KMS-11 (cell line): ENCODE results near the gene PRICKLE2.

ENCODE experiments used
- H2AFZ ChIP-seq: fragments of 200-600 bp; sonication (generic); 2 replicates; pipeline ENCODE4 v1.6.1; 2016; ENCODE audit warnings: antibody characterized with exemption, mixed run types, low read depth
- H3K27ac ChIP-seq: fragments of 200-600 bp; sonication (generic); 2 replicates; pipeline ENCODE4 v1.6.1; 2016; ENCODE audit warnings: mild to moderate bottlenecking, mixed run types
- H3K27me3 ChIP-seq: fragments of 200-600 bp; sonication (generic); 2 replicates; pipeline ENCODE4 v1.6.1; 2017; ENCODE audit warnings: mild to moderate bottlenecking, low read depth, mixed run types, moderate library complexity; ENCODE audit not compliant: insufficient read depth
- H3K36me3 ChIP-seq: fragments of 200-600 bp; sonication (generic); 2 replicates; pipeline ENCODE4 v1.6.1; 2017; ENCODE audit warnings: mild to moderate bottlenecking, mixed run types; ENCODE audit not compliant: insufficient read depth
- H3K4me1 ChIP-seq: fragments of 200-600 bp; sonication (generic); 2 replicates; pipeline ENCODE4 v1.6.1; 2016; ENCODE audit warnings: mild to moderate bottlenecking, low read depth, mixed run types; ENCODE audit not compliant: poor library complexity, severe bottlenecking
- H3K4me2 ChIP-seq: fragments of 200-600 bp; sonication (generic); 2 replicates; pipeline ENCODE4 v1.7.0; 2016; ENCODE audit warnings: mild to moderate bottlenecking, mixed run types
- H3K4me3 ChIP-seq: fragments of 200-600 bp; sonication (generic); IDR thresholded peaks from 2 replicates; pipeline ENCODE4 v1.6.1; 2017; ENCODE audit warnings: low read depth, low read length, mixed read lengths; ENCODE audit not compliant: insufficient read depth
- H3K79me2 ChIP-seq: fragments of 200-600 bp; sonication (generic); 2 replicates; pipeline ENCODE4 v1.6.1; 2016; ENCODE audit warnings: low read depth, mixed run types; ENCODE audit not compliant: insufficient read depth
- H3K9ac ChIP-seq: fragments of 200-600 bp; sonication (generic); 2 replicates; pipeline ENCODE4 v1.6.1; 2016; ENCODE audit warnings: mild to moderate bottlenecking, mixed run types
- H4K20me1 ChIP-seq: fragments of 200-600 bp; sonication (generic); 2 replicates; pipeline ENCODE4 v1.6.1; 2016; ENCODE audit warnings: mild to moderate bottlenecking, mixed run types; ENCODE audit not compliant: insufficient read depth
- TF ChIP-seq, protein P1 (sequence below): fragments of 200-600 bp; sonication (generic); conservative IDR thresholded peaks from 2 replicates; pipeline ENCODE4 v1.6.1; 2017; ENCODE audit warnings: low read depth, mild to moderate bottlenecking, antibody characterized with exemption, low read length, moderate library complexity, mixed read lengths

PRICKLE2 gene

DNA sequence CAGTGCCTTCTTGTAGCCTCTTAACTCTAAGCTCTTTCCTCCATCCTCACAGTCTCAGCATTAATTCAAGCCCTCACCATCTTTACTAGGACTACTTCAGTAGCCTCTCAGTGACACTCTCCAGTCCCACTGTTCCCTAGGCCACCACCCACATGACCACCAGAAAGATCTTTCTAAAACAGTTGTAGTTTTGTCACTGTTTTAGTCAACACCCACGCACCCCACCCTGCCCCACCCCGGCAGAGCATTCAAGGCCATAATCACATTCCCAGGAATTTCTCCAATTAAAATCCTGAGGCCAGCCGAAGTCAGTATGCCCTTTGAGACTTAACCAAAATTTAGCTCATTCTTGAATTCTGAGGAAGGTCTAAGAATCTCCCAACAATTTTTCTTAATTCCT is 170.8 kb downstream of the PRICKLE2 start:
- H3K4me2 ChIP-seq = no peak overlapping the region
- H3K4me1 ChIP-seq = no peaks in the 10 kb centered on the region
- H4K20me1 ChIP-seq = no peaks in the 10 kb centered on the region
- H3K79me2 ChIP-seq = no peaks in the 10 kb centered on the region
- H3K27me3 ChIP-seq = no peaks in the 10 kb centered on the region
- no peaks in the 10 kb centered on the region for H3K36me3 ChIP-seq
- H3K9ac ChIP-seq = no peak overlapping the region
- no peak overlapping the region for H2AFZ ChIP-seq
- no peak overlapping the region for H3K27ac ChIP-seq
- no peak overlapping the region for H3K4me3 ChIP-seq
- TF ChIP-seq, protein P1, sequence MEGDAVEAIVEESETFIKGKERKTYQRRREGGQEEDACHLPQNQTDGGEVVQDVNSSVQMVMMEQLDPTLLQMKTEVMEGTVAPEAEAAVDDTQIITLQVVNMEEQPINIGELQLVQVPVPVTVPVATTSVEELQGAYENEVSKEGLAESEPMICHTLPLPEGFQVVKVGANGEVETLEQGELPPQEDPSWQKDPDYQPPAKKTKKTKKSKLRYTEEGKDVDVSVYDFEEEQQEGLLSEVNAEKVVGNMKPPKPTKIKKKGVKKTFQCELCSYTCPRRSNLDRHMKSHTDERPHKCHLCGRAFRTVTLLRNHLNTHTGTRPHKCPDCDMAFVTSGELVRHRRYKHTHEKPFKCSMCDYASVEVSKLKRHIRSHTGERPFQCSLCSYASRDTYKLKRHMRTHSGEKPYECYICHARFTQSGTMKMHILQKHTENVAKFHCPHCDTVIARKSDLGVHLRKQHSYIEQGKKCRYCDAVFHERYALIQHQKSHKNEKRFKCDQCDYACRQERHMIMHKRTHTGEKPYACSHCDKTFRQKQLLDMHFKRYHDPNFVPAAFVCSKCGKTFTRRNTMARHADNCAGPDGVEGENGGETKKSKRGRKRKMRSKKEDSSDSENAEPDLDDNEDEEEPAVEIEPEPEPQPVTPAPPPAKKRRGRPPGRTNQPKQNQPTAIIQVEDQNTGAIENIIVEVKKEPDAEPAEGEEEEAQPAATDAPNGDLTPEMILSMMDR = no peak

DNA sequence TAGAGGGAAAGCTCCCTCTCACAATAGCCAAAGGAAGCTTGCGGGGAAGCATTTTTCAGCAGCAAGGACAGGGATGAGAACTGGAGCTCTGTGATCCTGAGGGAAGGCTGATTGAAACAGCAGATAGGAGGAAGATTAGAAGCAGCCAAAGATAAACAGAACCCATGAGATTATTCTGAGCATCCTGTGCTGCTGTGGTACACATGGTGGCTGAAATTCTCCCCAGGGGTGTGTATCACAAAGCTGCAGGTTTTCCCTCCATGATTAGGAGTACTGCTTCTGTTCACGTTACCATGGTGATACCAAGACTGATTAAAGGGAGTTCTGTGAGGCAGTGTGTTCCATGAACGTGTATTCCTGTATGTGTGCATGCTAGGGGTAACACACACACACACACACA is 171.7 kb downstream of the PRICKLE2 start:
- TF ChIP-seq, protein P1 = no peak
- no peak overlapping the region for H3K9ac ChIP-seq
- H3K4me3 ChIP-seq = no peak overlapping the region
- H3K27ac ChIP-seq = no peak overlapping the region
- H3K4me2 ChIP-seq = no peak overlapping the region
- H3K36me3 ChIP-seq = no peaks in the 10 kb centered on the region
- no peak overlapping the region for H2AFZ ChIP-seq
- no peaks in the 10 kb centered on the region for H4K20me1 ChIP-seq
- no peaks in the 10 kb centered on the region for H3K79me2 ChIP-seq
- no peaks in the 10 kb centered on the region for H3K4me1 ChIP-seq
- H3K27me3 ChIP-seq = no peaks in the 10 kb centered on the region

DNA sequence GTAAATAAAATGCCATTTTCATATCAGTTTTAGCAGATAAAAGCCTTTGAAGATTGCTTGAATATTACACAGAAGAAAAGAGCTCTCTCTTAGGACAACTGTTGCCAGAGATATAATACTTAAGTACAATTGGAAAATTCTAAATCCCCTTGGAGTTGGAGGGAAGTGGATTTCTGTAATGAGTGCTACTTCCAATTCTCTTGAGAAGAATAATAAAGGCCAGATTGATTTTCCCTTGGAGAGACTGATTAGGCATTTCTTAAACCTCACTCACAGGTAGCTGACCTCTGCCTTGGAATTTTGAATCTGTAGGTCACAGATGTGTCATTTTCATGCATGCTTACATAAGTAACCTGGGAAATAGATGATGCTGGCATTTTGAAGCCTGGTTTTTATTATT is 172.1 kb downstream of the PRICKLE2 start:
- Histone ChIP-seq H4K20me1 (no peaks in the 10 kb centered on the region), H3K4me3 (no peak overlapping the region), H2AFZ (no peak overlapping the region), H3K9ac (no peak overlapping the region), H3K4me1 (no peaks in the 10 kb centered on the region), H3K79me2 (no peaks in the 10 kb centered on the region), H3K4me2 (no peak overlapping the region), H3K27ac (no peak overlapping the region), H3K36me3 (no peaks in the 10 kb centered on the region), H3K27me3 (no peaks in the 10 kb centered on the region)
- TF ChIP-seq, protein P1 = no peak

DNA sequence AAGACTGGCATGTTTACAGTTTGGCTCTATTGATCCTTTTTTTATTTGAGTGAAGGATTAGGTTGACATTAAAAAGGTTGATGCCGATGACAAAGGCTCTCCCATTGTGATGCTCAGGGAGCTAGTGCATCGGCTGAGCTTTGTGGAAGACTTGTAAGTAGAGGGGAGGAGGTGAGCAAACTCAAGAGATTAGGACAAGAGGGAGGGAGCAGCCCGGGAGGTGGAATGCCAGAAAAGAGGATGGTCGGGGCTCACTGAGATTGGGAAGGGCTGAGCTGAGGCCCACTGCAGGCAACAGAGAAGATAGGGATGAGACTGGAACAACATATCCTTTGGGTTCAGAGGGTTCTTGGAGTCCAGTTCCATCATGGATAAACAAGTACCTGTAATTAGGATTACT is 175.4 kb downstream of the PRICKLE2 start:
- Histone ChIP-seq H4K20me1 (no peaks in the 10 kb centered on the region), H3K27ac (no peak overlapping the region), H3K79me2 (no peaks in the 10 kb centered on the region), H3K4me3 (no peak overlapping the region), H3K27me3 (no peaks in the 10 kb centered on the region), H2AFZ (no peak overlapping the region), H3K9ac (no peak overlapping the region), H3K4me2 (no peak overlapping the region), H3K4me1 (no peaks in the 10 kb centered on the region), H3K36me3 (no peaks in the 10 kb centered on the region)
- TF ChIP-seq, protein P1 = no peak

DNA sequence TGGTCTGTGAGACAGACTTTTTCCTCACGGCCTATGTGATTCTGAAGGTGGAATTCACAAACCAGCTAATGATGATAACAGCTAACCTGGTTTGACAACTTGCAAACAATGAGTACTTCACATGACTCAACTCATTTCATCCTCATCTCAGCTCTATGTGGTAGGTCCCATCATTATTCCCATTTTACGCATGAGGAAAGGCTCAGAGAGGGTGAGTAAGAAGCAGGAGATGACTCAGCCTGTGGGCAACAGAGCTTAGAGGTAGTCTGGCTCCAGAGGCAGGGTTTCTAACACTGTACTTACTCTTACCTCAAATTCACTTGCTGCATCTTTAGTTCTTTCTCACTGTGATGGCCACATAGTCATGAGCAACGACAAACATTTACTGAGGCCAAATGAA is 176.1 kb downstream of the PRICKLE2 start:
- H2AFZ ChIP-seq = no peak overlapping the region
- no peak overlapping the region for H3K27ac ChIP-seq
- no peaks in the 10 kb centered on the region for H4K20me1 ChIP-seq
- TF ChIP-seq, protein P1 = no peak
- no peaks in the 10 kb centered on the region for H3K27me3 ChIP-seq
- H3K9ac ChIP-seq = no peak overlapping the region
- no peaks in the 10 kb centered on the region for H3K79me2 ChIP-seq
- no peak overlapping the region for H3K4me2 ChIP-seq
- H3K36me3 ChIP-seq = no peaks in the 10 kb centered on the region
- H3K4me3 ChIP-seq = no peak overlapping the region
- H3K4me1 ChIP-seq = no peaks in the 10 kb centered on the region
